H1 (cell line): ENCODE measurements around the gene GRIPAP1. TPM values are rescaled to one million over a fixed set of nuclear protein-coding genes. Genes with fewer than 3 reads are reported as not detected.

Source experiments
- CTCF ChIA-PET: fragments of 300-600 bp; sonication (Branson Sonifier 250); formaldehyde crosslinking; loops from one replicate; lab custom pipeline; 2021; ENCODE audit not compliant: partially characterized antibody; lab: Charles Lee
- POLR2A ChIA-PET: fragments of 300-600 bp; sonication (Branson Sonifier 250); formaldehyde crosslinking; loops from one replicate; lab custom pipeline; 2021; ENCODE audit warnings: inconsistent platforms; ENCODE audit not compliant: partially characterized antibody; lab: Charles Lee
- DNase-seq, 2 experiments: peaks; one replicate each; pipeline versions ENCODE4 v3.0.0 to v3.0.0-alpha.2; 2010 to 2022; ENCODE audit warnings: low spot score in 2 of 2, low read depth in 1 of 2, mixed read lengths in 1 of 2
- FAIRE-seq: peaks from 2 replicates; lab custom pipeline; 2011; peaks lifted over from hg19 to GRCh38; lab: Jason Lieb, UNC
- H2AFZ ChIP-seq: 2 replicates; pipeline ENCODE4 v1.8.1; 2012; ENCODE audit warnings: low read length, inconsistent platforms
- H2AK5ac ChIP-seq: 2 replicates; pipeline ENCODE4 v1.6.1; 2013; ENCODE audit warnings: low read depth, low read length
- H2BK120ac ChIP-seq: replicated peaks from 2 replicates; pipeline ENCODE3; 2013; ENCODE audit warnings: low read depth, low read length, inconsistent platforms
- H2BK12ac ChIP-seq: 2 replicates; pipeline ENCODE4 v1.6.1; 2013; ENCODE audit warnings: low read depth, low read length
- H2BK15ac ChIP-seq: 2 replicates; pipeline ENCODE4 v1.6.1; 2013; ENCODE audit warnings: low read length
- H2BK20ac ChIP-seq: 2 replicates; pipeline ENCODE4 v1.6.1; 2013; ENCODE audit warnings: low read length
- H2BK5ac ChIP-seq: 2 replicates; pipeline ENCODE4 v1.6.1; 2013; ENCODE audit warnings: low read depth, low read length
- H3K14ac ChIP-seq: 2 replicates; pipeline ENCODE4 v1.6.1; 2013; ENCODE audit warnings: inconsistent platforms; ENCODE audit not compliant: insufficient read length
- H3K18ac ChIP-seq: 2 replicates; pipeline ENCODE4 v1.6.1; 2013; ENCODE audit warnings: low read length; ENCODE audit errors: extremely low read depth
- H3K23ac ChIP-seq: 2 replicates; pipeline ENCODE4 v1.6.1; 2013; ENCODE audit warnings: inconsistent platforms; ENCODE audit not compliant: insufficient read length
- H3K23me2 ChIP-seq: 2 replicates; pipeline ENCODE4 v1.6.1; 2013; ENCODE audit warnings: low read depth, low read length
- H3K27ac ChIP-seq: 2 replicates; pipeline ENCODE4 v1.6.1; 2011; ENCODE audit warnings: low read depth, low read length, inconsistent platforms
- H3K27me3 ChIP-seq, 4 experiments: replicated peaks in 1 of 4; 1 replicate in 1 of 4; 2 replicates in 3 of 4; pipeline versions ENCODE4 v1.6.1 to v1.8.1; 2011 to 2013; ENCODE audit warnings: low read length in 3 of 4, mild to moderate bottlenecking in 3 of 4, inconsistent platforms in 2 of 4, mixed read lengths in 2 of 4, moderate library complexity in 1 of 4; ENCODE audit not compliant: control insufficient read depth in 3 of 4, insufficient read depth in 3 of 4; ENCODE audit errors: extremely low read depth in 1 of 4
- H3K36me3 ChIP-seq, 4 experiments: 2 replicates each; pipeline versions ENCODE4 v1.6.1 to v1.8.1; 2011 to 2013; ENCODE audit warnings: mild to moderate bottlenecking in 4 of 4, low read length in 3 of 4, moderate library complexity in 2 of 4, control low read depth in 1 of 4, inconsistent platforms in 1 of 4; ENCODE audit not compliant: insufficient read depth in 4 of 4, control insufficient read depth in 2 of 4
- H3K4ac ChIP-seq: replicated peaks from 2 replicates; pipeline ENCODE3; 2013; ENCODE audit warnings: low read length, low read depth, mixed read lengths, inconsistent platforms; ENCODE audit not compliant: insufficient read length
- H3K4me1 ChIP-seq, 4 experiments: replicated peaks in 1 of 4; 1 replicate in 1 of 4; 2 replicates in 3 of 4; pipeline versions ENCODE4 v1.6.1 to v1.8.1; 2011 to 2013; ENCODE audit warnings: low read length in 3 of 4, inconsistent platforms in 2 of 4, mixed read lengths in 1 of 4; ENCODE audit not compliant: insufficient read depth in 4 of 4, control insufficient read depth in 3 of 4
- H3K4me2 ChIP-seq, 2 experiments: 2 replicates each; pipeline versions ENCODE4 v1.6.1 to v1.8.1; 2011 to 2013; ENCODE audit warnings: low read depth in 2 of 2, low read length in 2 of 2, control low read depth in 1 of 2, inconsistent platforms in 1 of 2, mild to moderate bottlenecking in 1 of 2; ENCODE audit not compliant: insufficient read depth in 1 of 2
- H3K4me3 ChIP-seq, 4 experiments: fragments of 200-600, 300-600 bp in 1 of 4; sonication (generic), shearing (Covaris generic), sonication (Bioruptor Twin) in 1 of 4; 2 replicates each; pipeline versions ENCODE4 v1.5.1 to v1.8.1; 2011 to 2016; ENCODE audit warnings: low read length in 4 of 4, low read depth in 3 of 4, control low read depth in 2 of 4, inconsistent platforms in 2 of 4, mild to moderate bottlenecking in 2 of 4, mixed read lengths in 1 of 4, moderate library complexity in 1 of 4; ENCODE audit not compliant: insufficient read depth in 2 of 4; ENCODE audit errors: extremely low read depth in 1 of 4
- H3K56ac ChIP-seq: replicated peaks from 2 replicates; pipeline ENCODE3; 2013; ENCODE audit warnings: low read depth, mild to moderate bottlenecking, mixed read lengths, low read length, inconsistent platforms; ENCODE audit not compliant: insufficient read length
- H3K79me1 ChIP-seq: 2 replicates; pipeline ENCODE4 v1.6.1; 2013; ENCODE audit warnings: low read depth, low read length, control low read depth
- H3K79me2 ChIP-seq, 2 experiments: 2 replicates each; pipeline versions ENCODE4 v1.6.1 to v1.8.1; 2012 to 2013; ENCODE audit warnings: low read length in 2 of 2, mild to moderate bottlenecking in 2 of 2, inconsistent platforms in 1 of 2; ENCODE audit not compliant: insufficient read depth in 2 of 2, control insufficient read depth in 1 of 2
- H3K9ac ChIP-seq, 4 experiments: replicated peaks in 1 of 4; 1 replicate in 1 of 4; 2 replicates in 3 of 4; pipeline versions ENCODE4 v1.6.1 to v1.8.1; 2011 to 2013; ENCODE audit warnings: low read depth in 3 of 4, low read length in 3 of 4, control low read depth in 2 of 4, mild to moderate bottlenecking in 2 of 4, moderate library complexity in 2 of 4, inconsistent platforms in 1 of 4; ENCODE audit errors: extremely low read depth in 1 of 4
- H3K9me3 ChIP-seq, 2 experiments: 2 replicates each; pipeline versions ENCODE4 v1.6.1 to v1.8.1; 2012 to 2013; ENCODE audit warnings: mild to moderate bottlenecking in 2 of 2, moderate library complexity in 2 of 2, control low read depth in 1 of 2, inconsistent platforms in 1 of 2, low read depth in 1 of 2, low read length in 1 of 2, mixed read lengths in 1 of 2; ENCODE audit not compliant: insufficient read depth in 2 of 2
- H4K20me1 ChIP-seq, 2 experiments: replicated peaks in 1 of 2; 2 replicates each; pipeline versions ENCODE3 to v1.8.1; 2011 to 2013; ENCODE audit warnings: inconsistent platforms in 2 of 2, low read length in 2 of 2, mild to moderate bottlenecking in 1 of 2; ENCODE audit not compliant: insufficient read depth in 2 of 2, control insufficient read depth in 1 of 2
- H4K5ac ChIP-seq: 2 replicates; pipeline ENCODE4 v1.6.1; 2013; ENCODE audit warnings: low read length, low read depth, mixed read lengths, inconsistent platforms; ENCODE audit not compliant: insufficient read length
- H4K8ac ChIP-seq: 2 replicates; pipeline ENCODE4 v1.8.0; 2013; ENCODE audit warnings: mild to moderate bottlenecking, moderate library complexity, low read length, inconsistent platforms; ENCODE audit not compliant: insufficient read depth; ENCODE audit errors: extremely low read depth
- H4K91ac ChIP-seq: replicated peaks from 2 replicates; pipeline ENCODE3; 2013; ENCODE audit warnings: low read length, mixed read lengths, inconsistent platforms; ENCODE audit not compliant: insufficient read length
- CBX5 ChIP-seq: fragments of 300-800, 300-1000 bp; sonication (generic); IDR thresholded peaks from 2 replicates; pipeline ENCODE4 v1.7.1; 2016; ENCODE audit warnings: antibody characterized with exemption, low read length, low read depth
- CHD1 ChIP-seq: IDR thresholded peaks from 2 replicates; pipeline ENCODE4 v1.6.1; 2012; ENCODE audit warnings: low read depth, low read length, improper control_type of control experiment
- EGR1 ChIP-seq: IDR thresholded peaks from 2 replicates; pipeline ENCODE4 v1.6.1; 2011; ENCODE audit warnings: low read depth, low read length, borderline replicate concordance
- EZH2 ChIP-seq: fragments of 200-600 bp; sonication (generic); IDR thresholded peaks from 2 replicates; pipeline ENCODE4 v1.7.1; 2012; ENCODE audit warnings: low read depth, mild to moderate bottlenecking, moderate library complexity, low read length, inconsistent platforms; ENCODE audit not compliant: severe bottlenecking
- HDAC2 ChIP-seq, 2 experiments: fragments of 300-600 bp in 1 of 2; sonication (generic) in 1 of 2; IDR thresholded peaks; 2 replicates each; pipeline ENCODE4 v1.6.1; 2011 to 2012; ENCODE audit warnings: low read depth in 2 of 2, low read length in 2 of 2, mild to moderate bottlenecking in 2 of 2, moderate library complexity in 2 of 2, borderline replicate concordance in 1 of 2, inconsistent platforms in 1 of 2
- NRF1 ChIP-seq: IDR thresholded peaks from 2 replicates; pipeline ENCODE4 v1.6.1; 2011; ENCODE audit warnings: mild to moderate bottlenecking, low read depth, low read length, improper control_type of control experiment
- POLR2AphosphoS5 ChIP-seq: IDR thresholded peaks from 2 replicates; pipeline ENCODE4 v1.6.1; 2011; ENCODE audit warnings: low read depth, low read length
- SIX5 ChIP-seq: IDR thresholded peaks from 2 replicates; pipeline ENCODE4 v1.6.1; 2011; ENCODE audit warnings: mild to moderate bottlenecking, low read depth, low read length
- SP4 ChIP-seq: IDR thresholded peaks from 2 replicates; pipeline ENCODE4 v1.6.1; 2012; ENCODE audit warnings: low read length, inconsistent platforms
- TAF1 ChIP-seq: IDR thresholded peaks from 2 replicates; pipeline ENCODE4 v1.6.1; 2011; ENCODE audit warnings: mild to moderate bottlenecking, low read depth, low read length
- TCF12 ChIP-seq: IDR thresholded peaks from 2 replicates; pipeline ENCODE4 v1.6.1; 2011; ENCODE audit warnings: low read depth, mild to moderate bottlenecking, low read length
- TEAD4 ChIP-seq: IDR thresholded peaks from 2 replicates; pipeline ENCODE4 v1.6.1; 2012; ENCODE audit warnings: low read depth, low read length, inconsistent platforms, mixed read lengths
- WGBS, 2 experiments: shearing (Covaris generic) in 1 of 2; methylation state at CpG; one replicate each; pipeline versions ENCODE4 v1.1.6 to v1.1.7; 2013 to 2015; ENCODE audit warnings: low lambda C conversion rate in 2 of 2, mixed read lengths in 2 of 2, inconsistent platforms in 1 of 2, low coverage in 1 of 2, missing lambda C conversion rate in 1 of 2; ENCODE audit not compliant: insufficient replicate concordance in 2 of 2, insufficient coverage in 1 of 2, insufficient read length in 1 of 2; ENCODE audit errors: extremely low coverage in 1 of 2, missing lambda C conversion rate in 1 of 2; 5-methylcytosine and 5-hydroxymethylcytosine counted together
- polyA plus RNA-seq, 7 experiments: library from polyadenylated mRNA; depleted of rRNA in 3 of 7; stranded (reverse) in 5 of 7; unstranded in 2 of 7; fragments of >200 nt in 5 of 7; fragments of 200-250 nt in 2 of 7; gene quantifications; 1 replicate in 5 of 7; 2 replicates in 1 of 7; 4 replicates in 1 of 7; pipeline versions ENCODE4 v1.2.1 to v1.2.3, GENCODE V29; 2011 to 2013; ENCODE audit warnings: missing spikeins in 2 of 7, mixed read lengths in 2 of 7
- total RNA-seq: library from RNA; stranded (reverse); fragmentation: NEBNext Ultra II Directional; extraction: Animal tissue kit (Norgen Biotek cat#: 25700); gene quantifications from 2 replicates; pipeline ENCODE4 v1.2.1, GENCODE V29; 2021

GRIPAP1 gene
- total and polyA plus RNA-seq, 2 of the 8 experiments (the other 6 are each of a cell fraction or from before 2014, with no cell fraction given): 21.6 to 55.9 TPM

DNA sequence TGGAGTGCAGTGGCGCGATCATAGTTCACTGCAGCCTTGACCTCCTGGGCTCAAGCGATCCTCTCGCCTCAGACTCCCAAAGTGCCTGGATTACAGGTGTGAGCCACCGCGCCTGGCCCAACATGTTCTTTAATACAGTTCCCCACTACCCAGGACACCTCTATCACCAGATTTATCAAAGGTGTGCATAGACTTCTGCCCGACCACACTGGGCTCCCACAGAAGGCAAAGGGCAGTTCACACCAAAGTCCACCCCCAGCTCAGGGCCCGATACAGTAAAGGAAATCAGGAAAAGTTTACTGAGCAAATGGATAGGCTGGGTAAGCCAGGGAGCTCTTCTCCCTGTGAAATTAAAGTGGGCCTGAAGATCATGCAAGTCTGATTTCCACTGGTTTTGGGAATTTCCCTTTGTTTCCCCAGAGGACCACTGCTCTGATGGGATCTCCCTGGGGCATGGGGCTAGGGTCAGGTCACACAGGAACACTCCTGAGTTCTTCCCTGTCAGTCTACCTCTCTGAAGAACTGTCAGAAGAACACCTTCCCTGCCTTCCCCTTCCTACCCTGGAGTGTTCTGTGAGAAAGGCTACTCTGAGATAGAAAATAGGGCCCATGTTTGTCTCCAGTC, 65.5 kb downstream of the GRIPAP1 start:
- Histone ChIP-seq H3K23ac (no peak overlapping the region), H4K5ac (no peak overlapping the region), H3K18ac (no peak overlapping the region), H3K27ac (peak overlapping the region; percentile 68; the same call in 1 of the 2 replicates), H3K4me3 (peak overlapping the region in 1 of 4 experiments; percentile 42; a peak in 1 of 8 replicates), H3K79me2 (peaks cover 0 to 49% of the 10 kb centered on the region in 2 experiments; a peak in 2 of 4 replicates), H3K79me1 (no peaks in the 10 kb centered on the region), H3K4me2 (peak overlapping the region; percentile 3 to 47; a peak in 2 of 4 replicates), H3K4me1 (peaks cover 0 to 12% (median 3%) of the 10 kb centered on the region in 4 experiments; a peak in 6 of 7 replicates), H2BK5ac (no peak overlapping the region; the same call in 1 of the 2 replicates), H3K9ac (no peak overlapping the region), H2AFZ (no peak overlapping the region), H4K91ac (no peak overlapping the region), H3K4ac (no peak overlapping the region), H3K36me3 (peaks cover 0 to 22% (median 8%) of the 10 kb centered on the region in 4 experiments; a peak in 6 of 8 replicates), H2BK12ac (peak overlapping the region; percentile 29; the same call in 1 of the 2 replicates), H3K14ac (no peak overlapping the region), H2BK15ac (no peak overlapping the region), H2BK120ac (no peak overlapping the region), H3K56ac (no peak overlapping the region), H2AK5ac (0 out of 2 replicates have a peak overlapping the region, but pooled peaks have one; percentile 1), H3K23me2 (no peaks in the 10 kb centered on the region), H2BK20ac (no peak overlapping the region), H3K9me3 (no peaks in the 10 kb centered on the region), H4K8ac (no peak overlapping the region), H3K27me3 (no peaks in the 10 kb centered on the region), H4K20me1 (peaks cover 0 to under 1% of the 10 kb centered on the region in 2 experiments)
- no peak for FAIRE-seq
- POLR2A ChIA-PET: interaction anchor here (1.2 to 21.5 kb wide), 6 partner anchors 17 to 45 kb away, joined by 4 to 572 read pairs (median 4); partner anchors contain the start of genes OTUD5, PIM2, PQBP1 and SLC35A2
- CTCF ChIA-PET: interaction anchor here (0.6 to 3.1 kb wide), 7 partner anchors 10 to 105 kb away, joined by 3 to 20 read pairs (median 6); partner anchors contain the start of genes PQBP1 and TIMM17B
- 100% methylated on average over 2 of the region's 8 CpGs; no CpG with 5 or more reads in 1 of the 2 experiments for WGBS, 2 experiments
- no peak for DNase-seq
- TF ChIP-seq CHD1: no peak
- no peak for TF ChIP-seq EZH2
- TF ChIP-seq NRF1: no peak
- no peak for TF ChIP-seq POLR2AphosphoS5
- TF ChIP-seq TAF1: no peak
- no peak for TF ChIP-seq TEAD4
- no peak for TF ChIP-seq CBX5
- no peak for TF ChIP-seq SP4
- no peak for TF ChIP-seq HDAC2 (IDR thresholded peaks at IDR 0.05; ENCODE audit: borderline replicate concordance in 1 of 2, low read depth in 2 of 2, low read length in 2 of 2)
- no peak for TF ChIP-seq EGR1
- no peak for TF ChIP-seq TCF12
- no peak for TF ChIP-seq SIX5
